ENCODE measurements around the gene CACNG3.
"Not testable (repeated sequence)": the region's sequence is repeated elsewhere in the genome, so short reads cannot be mapped to it uniquely, and the experiment has no call there.

CACNG3 gene

GRCh38 chr16:24235806-24236205 is 20.3 kb upstream of the CACNG3 start:
- TF ChIP-seq CTCF (IDR thresholded peaks at IDR 0.05; ENCODE audit: low read depth, low read length) = no peak
- Histone ChIP-seq H3K36me3 (no peaks in the 10 kb centered on the region), H3K4me3 (ENCODE audit: low read depth, low read length) (no peak overlapping the region), H3K27me3 (ENCODE audit: insufficient read depth, low read depth, severe bottlenecking) (no peaks in the 10 kb centered on the region), H3K9me3 (ENCODE audit: severe bottlenecking) (no peaks in the 10 kb centered on the region), H3K27ac (no peak overlapping the region)
- no peak for DNase-seq

DNA sequence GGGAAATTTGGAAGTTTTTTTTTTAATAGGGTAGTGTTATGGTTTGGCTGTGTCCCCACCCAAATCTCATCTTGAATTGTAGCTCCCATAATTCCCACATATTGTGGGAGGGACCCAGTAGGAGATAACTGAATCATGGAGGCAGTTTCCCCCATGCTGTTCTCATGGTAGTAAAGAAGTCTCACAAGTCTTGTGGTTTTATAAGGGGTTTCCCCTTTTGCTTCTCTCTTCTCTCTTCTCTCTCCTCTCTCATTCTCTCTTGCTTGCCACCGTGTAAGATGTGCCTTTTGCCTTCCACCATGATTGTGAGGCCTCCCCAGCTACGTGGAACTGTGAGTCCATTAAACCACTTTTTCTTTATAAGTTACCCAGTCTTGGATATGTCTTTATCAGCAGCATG is 17.3 kb upstream of the CACNG3 start:
- DNase-seq; H3K4me3 ChIP-seq (ENCODE audit: low read depth, low read length); H3K27ac ChIP-seq; H3K27me3 ChIP-seq (ENCODE audit: insufficient read depth, low read depth, severe bottlenecking); H3K36me3 ChIP-seq; H3K9me3 ChIP-seq (ENCODE audit: severe bottlenecking): not testable (repeated sequence)

DNA sequence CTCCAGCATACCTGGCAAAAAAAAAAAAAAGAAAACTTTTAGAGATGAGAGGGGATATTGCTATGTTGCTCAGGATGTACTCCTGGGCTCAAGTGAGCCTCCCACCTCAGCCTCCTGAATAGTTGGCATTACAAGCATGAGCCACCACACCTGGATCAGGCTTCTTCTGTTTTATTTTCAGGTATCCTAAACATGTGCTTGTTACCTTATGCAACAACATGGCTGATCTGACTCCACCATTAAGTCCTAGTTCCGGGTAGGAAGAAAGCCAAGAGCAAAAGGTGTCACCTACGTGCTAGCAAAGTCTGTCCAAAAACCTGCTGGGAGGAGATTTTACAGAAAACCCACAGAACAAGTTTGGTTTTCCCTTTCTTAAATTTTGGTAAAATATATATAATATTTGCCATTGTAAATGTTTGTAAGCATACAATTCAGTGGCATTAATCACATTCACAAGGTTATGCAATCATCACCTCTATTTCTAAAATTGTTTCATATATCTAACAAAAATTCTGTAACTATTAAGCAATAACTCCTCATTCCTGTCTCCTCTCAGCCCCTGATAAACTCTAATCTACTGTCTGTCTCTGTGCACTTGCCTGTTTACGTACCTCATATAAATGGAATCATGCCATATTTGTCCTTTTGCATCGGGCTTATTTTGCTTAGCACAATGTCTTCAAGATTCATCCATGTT is 9.1 kb upstream of the CACNG3 start:
- DNase-seq = no peak
- Histone ChIP-seq H3K9me3 (ENCODE audit: severe bottlenecking) (no peaks in the 10 kb centered on the region), H3K4me3 (ENCODE audit: low read depth, low read length) (no peak overlapping the region), H3K27me3 (ENCODE audit: insufficient read depth, low read depth, severe bottlenecking) (no peaks in the 10 kb centered on the region), H3K36me3 (no peaks in the 10 kb centered on the region), H3K27ac (no peak overlapping the region)
- TF ChIP-seq CTCF (IDR thresholded peaks at IDR 0.05; ENCODE audit: low read depth, low read length) = no peak

DNA sequence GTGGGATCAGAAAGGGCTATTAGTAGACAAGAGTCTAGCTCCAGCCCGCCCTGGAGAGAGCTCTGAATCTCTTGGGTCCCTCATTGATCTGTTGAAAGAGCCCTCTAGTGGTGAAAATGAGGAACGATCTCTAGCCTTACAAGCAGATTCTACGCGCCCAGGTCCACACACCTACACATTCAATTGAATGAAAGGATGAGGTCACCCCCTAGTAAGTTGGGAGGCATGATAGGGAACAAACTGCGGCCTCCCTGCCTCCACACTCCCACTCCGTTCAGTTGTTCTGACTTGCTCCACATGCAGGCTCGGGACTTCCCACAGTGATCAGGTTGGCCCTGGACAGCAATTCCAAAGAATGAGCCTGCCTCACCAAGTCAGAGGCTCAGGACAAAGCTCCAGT is 2.9 kb upstream of the CACNG3 start:
- peak; percentile 70 for TF ChIP-seq CTCF (IDR thresholded peaks at IDR 0.05; ENCODE audit: low read depth, low read length)
- Histone ChIP-seq H3K4me3 (ENCODE audit: low read depth, low read length) (no peak overlapping the region), H3K36me3 (no peaks in the 10 kb centered on the region), H3K27ac (no peak overlapping the region), H3K27me3 (ENCODE audit: insufficient read depth, low read depth, severe bottlenecking) (peaks cover 5% of the 10 kb centered on the region), H3K9me3 (ENCODE audit: severe bottlenecking) (no peaks in the 10 kb centered on the region)
- DNase-seq = peak; percentile 72

DNA sequence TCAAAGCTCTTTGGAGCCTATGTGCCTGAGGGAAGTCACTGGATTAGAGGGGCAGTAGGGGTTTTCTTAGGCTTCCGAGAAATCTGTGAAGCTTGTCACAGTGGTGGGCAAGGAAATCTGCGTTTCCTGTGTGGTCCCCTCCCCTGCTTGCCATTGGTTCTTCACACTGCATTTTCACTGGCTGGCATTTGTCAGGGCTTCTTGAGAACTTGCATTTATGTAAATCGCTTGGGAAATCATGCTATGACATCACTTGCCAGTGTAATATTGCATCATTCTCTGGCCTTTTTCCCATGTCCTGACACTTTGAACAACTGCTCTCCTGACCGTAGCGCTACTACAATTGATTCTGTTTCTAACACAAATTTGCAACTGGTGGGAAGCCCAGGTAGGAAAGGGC is 1.8 kb downstream of the CACNG3 start:
- Histone ChIP-seq H3K36me3 (no peaks in the 10 kb centered on the region), H3K9me3 (ENCODE audit: severe bottlenecking) (no peaks in the 10 kb centered on the region), H3K4me3 (ENCODE audit: low read depth, low read length) (no peak overlapping the region), H3K27me3 (ENCODE audit: insufficient read depth, low read depth, severe bottlenecking) (peaks cover 5% of the 10 kb centered on the region), H3K27ac (no peak overlapping the region)
- no peak for DNase-seq
- TF ChIP-seq CTCF (IDR thresholded peaks at IDR 0.05; ENCODE audit: low read depth, low read length) = no peak

DNA sequence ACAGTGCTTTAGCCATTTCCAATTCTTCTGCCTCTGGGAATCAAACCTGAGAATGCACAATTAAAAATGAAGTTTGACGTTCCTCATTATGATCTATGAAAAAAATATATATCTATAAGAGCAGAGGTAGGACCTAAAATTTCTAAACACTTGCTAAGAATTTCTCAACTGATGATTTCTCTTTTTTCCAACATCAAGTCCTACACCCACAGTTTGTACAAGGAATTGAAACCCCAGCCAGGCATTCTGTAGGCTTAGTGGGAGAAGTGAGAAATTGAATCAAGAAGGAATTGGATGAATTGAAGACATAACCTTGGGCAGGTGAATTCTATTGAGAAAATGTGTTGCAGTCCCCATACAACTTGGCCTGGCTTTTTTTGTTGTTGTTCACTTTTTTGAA is 2.7 kb downstream of the CACNG3 start:
- no peak for TF ChIP-seq CTCF (IDR thresholded peaks at IDR 0.05; ENCODE audit: low read depth, low read length)
- Histone ChIP-seq H3K9me3 (ENCODE audit: severe bottlenecking) (no peaks in the 10 kb centered on the region), H3K36me3 (no peaks in the 10 kb centered on the region), H3K27me3 (ENCODE audit: insufficient read depth, low read depth, severe bottlenecking) (peaks cover 5% of the 10 kb centered on the region), H3K4me3 (ENCODE audit: low read depth, low read length) (no peak overlapping the region), H3K27ac (no peak overlapping the region)
- no peak for DNase-seq

Measured in WERI-Rb-1 (cell line).